Stimulated activated CD4-positive, alpha-beta T cell treated with anti-CD3 and anti-CD28 coated beads, Interleukin-12 subunit alpha, Interleukin-12 subunit beta, amount 100 ng/mL, for 4 hours (primary cell): ENCODE data around the gene MB21D2.
"Not testable (repeated sequence)": the region's sequence is repeated elsewhere in the genome, so short reads cannot be mapped to it uniquely, and the experiment has no call there.

ENCODE experiments used
- DNase-seq: peaks from one replicate; pipeline ENCODE4 v3.0.0-alpha.2; 2020

MB21D2 gene

GRCh38 chr3:192855434-192855833, 62.2 kb downstream of the MB21D2 start:
- DNase-seq = no peak

GRCh38 chr3:192851821-192852372, 65.8 kb downstream of the MB21D2 start:
- no peak for DNase-seq

- peak; percentile 31 for DNase-seq
Measured at GRCh38 chr3:192850451-192850981, 67.1 kb downstream of the MB21D2 start.

- not testable (repeated sequence) for DNase-seq
Measured at GRCh38 chr3:192849821-192850220, 67.8 kb downstream of the MB21D2 start.

GRCh38 chr3:192848371-192849233, 69.1 kb downstream of the MB21D2 start:
- DNase-seq = no peak

DNA sequence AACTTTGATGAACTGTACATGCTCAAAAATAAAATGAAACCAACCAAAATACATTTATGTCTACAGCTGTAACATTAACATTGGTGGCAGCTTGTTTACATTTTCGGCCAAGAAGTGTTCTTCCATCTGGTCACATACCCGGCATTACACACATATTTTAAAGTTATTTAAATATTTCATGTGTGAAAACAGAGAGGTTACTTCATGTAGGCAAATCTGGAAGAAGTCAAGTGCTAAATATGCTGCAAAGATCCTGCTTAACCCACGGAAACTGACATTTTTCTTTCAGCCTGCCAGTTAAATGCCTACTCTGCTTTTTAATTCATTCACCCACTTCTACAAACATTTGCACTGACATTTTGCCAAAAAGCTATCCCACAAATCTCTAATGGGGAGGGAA, 69.7 kb downstream of the MB21D2 start:
- DNase-seq = no peak

GRCh38 chr3:192845526-192845855, 72.2 kb downstream of the MB21D2 start:
- DNase-seq = no peak

DNA sequence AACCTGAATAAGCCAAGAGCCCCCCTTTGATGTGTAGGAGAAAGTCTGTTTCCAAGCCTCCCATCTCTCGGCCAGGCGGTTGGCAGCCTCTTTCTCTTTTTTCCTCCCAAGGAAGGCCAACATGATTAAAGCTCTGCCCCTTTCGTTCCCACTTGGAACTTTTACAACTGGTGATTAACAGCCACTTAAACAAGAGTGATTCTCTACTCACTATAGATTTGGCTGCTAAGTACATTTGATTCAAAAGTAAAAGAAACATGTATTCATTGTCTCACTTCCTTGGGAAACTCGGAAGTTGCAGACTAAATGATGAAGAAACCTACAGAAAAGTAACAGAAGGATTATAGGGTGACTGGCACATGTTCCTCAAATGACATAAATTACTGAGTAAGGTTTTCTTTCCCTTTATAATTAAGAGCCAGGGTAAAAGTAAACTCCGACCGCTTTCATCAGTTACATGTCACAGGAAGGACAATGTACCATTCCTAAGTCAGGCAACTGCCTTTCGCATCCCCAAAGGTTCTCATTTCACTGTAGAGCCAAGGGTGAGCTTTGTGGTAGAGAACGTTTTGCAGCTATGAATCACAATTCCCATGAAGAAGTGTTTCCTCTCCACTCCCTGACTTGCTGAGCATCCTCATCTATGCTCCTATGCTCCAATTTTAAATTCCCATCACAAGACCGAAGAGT, 72.7 kb downstream of the MB21D2 start:
- DNase-seq = no peak

DNA sequence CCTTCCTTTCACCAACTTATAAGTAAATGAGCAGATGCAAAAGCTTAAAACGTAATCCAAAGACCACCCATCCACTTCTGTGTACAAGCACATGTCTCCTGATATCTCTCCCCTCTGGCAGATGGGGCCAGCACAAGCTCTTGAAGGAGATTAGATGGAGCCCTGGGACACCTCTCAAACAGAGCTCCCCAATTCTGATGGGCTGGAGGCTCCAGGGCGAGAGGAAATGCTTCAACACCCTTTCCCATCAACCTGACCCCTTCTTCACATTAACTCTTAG, 73.2 kb downstream of the MB21D2 start:
- DNase-seq = no peak

GRCh38 chr3:192843723-192844485, 73.8 kb downstream of the MB21D2 start:
- DNase-seq = no peak

DNA sequence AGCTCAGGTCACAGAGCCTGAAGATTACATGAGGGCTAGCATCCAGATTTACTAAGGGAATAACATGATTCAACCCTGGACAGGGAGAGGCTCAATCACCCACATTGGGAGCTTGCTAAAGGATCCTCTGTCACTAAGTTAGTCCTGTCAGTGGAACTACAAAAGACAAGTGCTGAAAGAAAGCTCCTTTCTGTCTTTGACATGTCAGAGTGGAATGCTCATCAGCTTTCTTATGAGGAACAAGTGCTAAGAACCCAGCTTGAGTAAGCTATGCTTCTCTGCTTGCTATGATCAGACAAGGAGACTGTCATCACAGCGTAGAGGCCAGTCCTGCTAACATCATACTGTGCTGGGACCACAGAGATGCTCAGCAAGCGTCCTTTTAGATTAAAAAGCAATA, 74.5 kb downstream of the MB21D2 start:
- no peak for DNase-seq

DNA sequence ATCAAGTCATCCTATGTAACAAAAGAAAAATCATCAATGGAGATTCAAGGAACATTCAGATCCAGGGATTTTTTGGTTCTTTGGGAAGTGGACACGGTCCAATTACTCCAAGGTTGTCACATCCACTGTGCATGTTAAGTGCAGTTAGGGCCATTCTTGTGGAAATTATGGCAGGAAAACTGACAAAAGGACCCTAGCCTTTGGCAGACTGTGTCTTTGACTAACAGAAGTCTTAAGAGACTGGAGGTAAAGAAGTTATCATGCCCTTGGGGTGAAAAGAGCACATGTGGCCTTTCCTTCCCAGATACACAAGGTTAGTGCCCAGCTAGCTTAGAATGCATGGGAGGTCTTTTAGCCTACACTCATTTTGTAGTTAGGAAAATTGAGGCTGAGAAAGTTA, 74.9 kb downstream of the MB21D2 start:
- DNase-seq = no peak

DNA sequence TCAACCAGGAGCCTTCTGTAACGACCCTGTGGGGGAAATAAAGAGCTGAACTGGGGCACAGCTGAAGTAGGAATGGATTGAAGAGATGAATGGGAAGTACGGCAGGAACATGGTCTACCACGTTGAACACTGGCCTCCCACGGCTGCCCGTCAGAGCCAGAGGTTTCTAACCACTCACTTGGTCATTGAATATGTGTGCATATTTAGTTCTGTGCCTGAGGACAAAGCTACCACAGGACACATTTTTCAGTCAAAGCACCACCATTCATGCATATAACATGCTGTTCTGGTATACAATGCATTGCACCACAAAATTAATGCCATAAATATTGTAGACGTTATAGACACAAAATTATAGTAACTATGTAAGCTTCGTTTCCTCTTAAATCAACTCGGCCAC, 75.5 kb downstream of the MB21D2 start:
- DNase-seq = no peak

DNA sequence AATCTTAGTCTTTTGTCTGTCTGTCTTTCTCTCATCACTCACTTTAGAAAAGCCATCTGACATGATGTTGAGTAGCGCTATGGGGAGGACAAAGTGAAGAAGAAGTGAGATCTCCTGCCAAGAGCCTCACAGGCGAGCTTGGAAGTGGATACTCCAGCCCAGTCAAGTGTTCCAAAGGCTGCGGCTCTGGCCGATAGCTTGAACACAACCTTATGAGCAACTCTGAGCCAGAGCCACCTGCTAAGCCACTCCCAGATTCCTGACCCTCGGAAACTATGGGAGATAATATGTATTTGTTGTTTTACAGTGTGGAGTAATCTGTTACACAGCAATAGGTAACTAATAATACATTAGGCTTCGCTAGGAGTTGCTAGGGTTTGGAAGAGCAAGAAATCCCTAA, 76.2 kb downstream of the MB21D2 start:
- no peak for DNase-seq

GRCh38 chr3:192840143-192840836, 77.4 kb downstream of the MB21D2 start:
- DNase-seq = no peak

DNA sequence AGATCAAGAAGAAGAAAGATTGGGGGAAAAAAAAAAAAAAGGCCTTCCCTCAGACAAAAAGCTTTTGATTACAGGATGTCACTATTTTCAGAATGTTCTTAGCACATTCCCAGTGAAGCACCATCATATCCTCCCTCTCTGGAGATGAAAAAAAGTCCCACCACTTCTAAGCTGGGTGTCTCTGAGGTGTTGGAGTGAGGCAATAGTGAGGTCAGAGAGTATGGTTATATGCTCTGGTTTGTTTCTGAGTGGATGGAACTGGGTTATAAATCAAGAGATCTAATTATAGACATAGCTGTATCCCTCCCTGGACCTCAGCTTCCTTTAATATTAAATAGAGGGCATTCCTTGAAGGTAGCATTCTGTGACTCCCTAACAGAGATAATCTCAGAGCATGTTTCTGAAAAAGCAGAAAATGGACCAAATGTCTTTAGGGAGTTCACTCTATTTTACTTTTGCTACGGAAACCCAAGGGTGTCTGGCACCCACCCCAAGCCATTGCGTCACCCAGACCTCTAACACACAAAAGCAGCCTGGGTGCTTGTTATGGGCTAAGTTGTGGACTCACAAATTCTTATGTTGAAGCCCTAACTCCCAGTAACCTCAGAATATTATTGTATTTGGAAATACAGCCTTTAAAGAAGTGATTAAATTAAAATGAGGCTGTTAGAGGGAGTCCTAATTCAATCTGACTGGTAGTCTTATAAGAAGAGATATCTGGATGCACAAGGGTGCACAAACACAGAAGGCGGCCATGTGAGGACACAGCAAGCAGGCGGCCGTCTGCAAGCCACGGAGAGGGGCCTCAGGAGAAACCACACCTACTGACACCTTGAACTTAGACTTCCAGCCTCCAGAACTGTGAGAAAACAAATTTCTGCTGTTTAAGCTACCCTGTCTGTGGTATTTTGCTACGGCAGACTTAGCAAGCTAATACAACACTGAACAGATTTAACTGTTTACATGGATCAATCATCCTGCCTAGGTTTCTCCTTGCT, 81.5 kb downstream of the MB21D2 start:
- DNase-seq = no peak

GRCh38 chr3:192834428-192834827, 83.2 kb downstream of the MB21D2 start:
- no peak for DNase-seq

DNA sequence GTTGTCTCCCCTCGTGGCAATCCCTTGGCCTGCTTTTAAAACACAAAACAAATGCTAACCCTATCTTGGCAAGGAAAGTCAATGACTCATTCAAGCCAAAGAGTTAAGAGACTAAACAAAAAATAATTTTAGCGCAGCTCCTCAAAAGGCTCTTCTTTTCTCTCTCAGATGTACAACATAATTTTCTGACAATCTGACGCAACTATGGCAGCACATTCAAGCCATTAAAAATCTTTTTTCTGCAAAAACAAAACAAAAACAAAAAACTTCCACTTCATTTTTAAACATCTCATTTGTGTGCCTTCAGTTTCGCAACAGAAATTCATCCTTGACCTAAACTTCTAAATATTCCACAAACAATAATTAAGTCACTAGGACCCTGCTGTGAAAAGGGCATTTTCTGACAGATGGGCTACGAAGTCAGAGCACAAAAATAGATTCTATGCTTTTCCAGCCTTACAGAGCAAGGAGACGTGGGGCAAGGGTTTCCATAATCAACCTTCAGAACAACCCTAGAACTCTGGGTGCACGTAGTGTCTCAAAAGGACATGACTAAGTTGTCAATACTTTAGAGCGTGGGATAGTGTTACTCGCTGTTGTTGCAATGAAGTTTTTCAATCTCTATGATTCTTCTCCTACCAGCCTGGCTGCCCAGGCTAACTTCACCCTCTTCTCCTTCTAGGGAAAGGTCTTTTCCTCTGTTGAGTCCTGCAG, 84.3 kb downstream of the MB21D2 start:
- DNase-seq = no peak

DNA sequence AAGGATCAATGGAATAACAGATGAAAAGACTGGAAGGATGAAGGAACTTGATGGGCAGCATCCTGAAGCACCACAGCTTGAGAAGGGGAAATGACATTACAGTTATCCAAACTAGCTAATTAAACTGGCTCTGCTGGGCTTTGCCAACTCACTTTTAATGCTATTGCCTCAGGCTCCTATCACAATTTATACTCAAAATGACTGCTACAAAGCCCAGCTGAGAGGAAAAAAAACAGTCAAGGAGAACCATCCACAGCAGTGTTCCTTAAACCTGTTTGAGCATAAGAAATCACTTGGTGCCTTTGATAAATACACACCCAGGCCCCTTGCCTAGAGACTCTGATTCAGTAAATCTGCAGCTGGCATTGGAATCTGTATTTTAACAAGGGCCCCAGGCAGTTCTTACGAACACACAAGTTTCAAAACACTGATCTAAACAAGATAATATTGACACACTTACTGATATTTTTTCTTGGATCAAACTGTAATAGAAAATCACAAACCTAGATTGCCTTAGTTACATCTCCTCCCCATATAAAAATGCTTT, 85.8 kb downstream of the MB21D2 start:
- DNase-seq = no peak

- DNase-seq = no peak
Measured at GRCh38 chr3:192831111-192831644, 86.5 kb downstream of the MB21D2 start.
